GM23248 (cell line): ENCODE data around the gene BPIFB3. TPM values are rescaled to one million over a fixed set of nuclear protein-coding genes. Genes with fewer than 3 reads are reported as not detected.

Experiments used
- DNase-seq: peaks from one replicate; pipeline ENCODE4 v3.0.0-alpha.2; 2015
- H2AFZ ChIP-seq: fragments of 200-600 bp; sonication (generic); 2 replicates; pipeline ENCODE4 v1.6.1; 2016; ENCODE audit warnings: antibody characterized with exemption
- H3F3A ChIP-seq: fragments of 200-600 bp; sonication (generic); 2 replicates; pipeline ENCODE4 v1.6.1; 2016; ENCODE audit warnings: mild to moderate bottlenecking, antibody characterized with exemption, mixed run types; ENCODE audit not compliant: insufficient read depth
- H3K27ac ChIP-seq: fragments of 200-600 bp; sonication (generic); 2 replicates; pipeline ENCODE4 v1.5.1; 2016; ENCODE audit warnings: mild to moderate bottlenecking
- H3K27me3 ChIP-seq: fragments of 200-600 bp; sonication (generic); replicated peaks from 2 replicates; pipeline ENCODE4 v1.6.1; 2016; ENCODE audit warnings: mild to moderate bottlenecking; ENCODE audit not compliant: insufficient read depth
- H3K36me3 ChIP-seq: fragments of 200-600 bp; sonication (generic); 2 replicates; pipeline ENCODE4 v1.6.1; 2016; ENCODE audit warnings: low read depth, mild to moderate bottlenecking
- H3K4me1 ChIP-seq: fragments of 200-600 bp; sonication (generic); 2 replicates; pipeline ENCODE4 v1.6.1; 2016; ENCODE audit warnings: mild to moderate bottlenecking; ENCODE audit not compliant: insufficient read depth
- H3K4me2 ChIP-seq: fragments of 200-600 bp; sonication (generic); one replicate; pipeline ENCODE4 v1.6.1; 2016; ENCODE audit warnings: mild to moderate bottlenecking; ENCODE audit not compliant: unreplicated experiment
- H3K4me3 ChIP-seq: fragments of 200-600 bp; sonication (generic); 2 replicates; pipeline ENCODE4 v1.5.1; 2016; ENCODE audit warnings: mild to moderate bottlenecking
- H3K79me2 ChIP-seq: fragments of 200-600 bp; sonication (generic); 2 replicates; pipeline ENCODE4 v1.6.1; 2016; ENCODE audit warnings: mild to moderate bottlenecking; ENCODE audit not compliant: insufficient read depth
- H3K9ac ChIP-seq: fragments of 200-600 bp; sonication (generic); 2 replicates; pipeline ENCODE4 v1.6.1; 2016; ENCODE audit warnings: mild to moderate bottlenecking
- H3K9me2 ChIP-seq: fragments of 200-600 bp; sonication (generic); 2 replicates; pipeline ENCODE4 v1.6.1; 2016; ENCODE audit warnings: mixed run types, mild to moderate bottlenecking, moderate library complexity; ENCODE audit not compliant: insufficient read depth
- H3K9me3 ChIP-seq: fragments of 200-600 bp; sonication (generic); one replicate; pipeline ENCODE4 v1.6.1; 2017; ENCODE audit warnings: low read depth
- H4K20me1 ChIP-seq: fragments of 200-600 bp; sonication (generic); 2 replicates; pipeline ENCODE4 v1.6.0; 2016; ENCODE audit not compliant: insufficient read depth
- EZH2 ChIP-seq: fragments of 200-600 bp; sonication (generic); IDR thresholded peaks from 2 replicates; pipeline ENCODE4 v1.6.1; 2018; ENCODE audit warnings: antibody characterized with exemption, mild to moderate bottlenecking; ENCODE audit not compliant: insufficient read depth, poor library complexity, severe bottlenecking
- EZH2phosphoT487 ChIP-seq: fragments of 200-600 bp; sonication (generic); IDR thresholded peaks from 2 replicates; pipeline ENCODE4 v1.6.1; 2018; ENCODE audit warnings: antibody characterized with exemption, moderate library complexity, mild to moderate bottlenecking, low read depth; ENCODE audit not compliant: insufficient read depth
- WGBS, 2 experiments: methylation state at CpG; one replicate each; pipeline ENCODE4 v1.1.6; 2015 to 2017; ENCODE audit warnings: low lambda C conversion rate in 2 of 2, low coverage in 1 of 2; ENCODE audit errors: missing lambda C conversion rate in 2 of 2; 5-methylcytosine and 5-hydroxymethylcytosine counted together
- in situ Hi-C: fragments of 300-500 bp; cut with MboI; formaldehyde crosslinking; loops from 2 replicates; pipeline ENCODE4 v1.15.0; 2020
- polyA plus RNA-seq: library from polyadenylated mRNA; unstranded; fragments of >200 nt; fragmentation: Nextera tagmentation; extraction: Ambion mirVana; gene quantifications from 2 replicates; pipeline ENCODE4 v1.2.1, GENCODE V29; 2016
- total RNA-seq: library from RNA; depleted of rRNA; stranded (reverse); fragments of >200 nt; shearing (Covaris generic); gene quantifications from 2 replicates; pipeline ENCODE4 v1.2.3, GENCODE V29; 2014

BPIFB3 gene
- total and polyA plus RNA-seq, 2 experiments from 2014 or later = not detected

DNA sequence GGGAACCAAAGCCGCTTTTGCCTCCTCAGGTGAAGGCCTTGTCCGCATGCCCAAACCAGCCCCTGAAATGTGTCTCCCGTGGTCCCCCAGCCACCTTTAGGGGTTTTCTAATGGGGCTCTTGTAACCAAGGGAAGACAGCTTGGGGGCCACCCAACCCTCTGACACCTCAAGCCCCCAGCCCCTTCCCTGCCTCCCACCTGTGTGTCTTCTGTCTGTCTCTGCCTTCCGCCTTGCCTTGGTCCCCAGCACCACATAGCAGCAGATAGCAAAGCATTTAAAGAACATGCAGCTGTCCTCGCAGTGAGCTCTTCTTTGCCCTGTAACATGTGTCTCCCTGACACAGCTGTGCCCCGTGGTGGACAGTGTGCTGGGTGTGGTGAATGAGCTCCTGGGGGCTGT lies 9.6 kb downstream of the BPIFB3 start:
- no peaks in the 10 kb centered on the region for H3F3A ChIP-seq
- H2AFZ ChIP-seq = no peak overlapping the region
- in situ Hi-C loops = no loop called here
- peaks cover 19% of the 10 kb centered on the region for H3K27me3 ChIP-seq
- no peaks in the 10 kb centered on the region for H3K36me3 ChIP-seq
- no peak overlapping the region for H3K9ac ChIP-seq
- no peaks in the 10 kb centered on the region for H3K79me2 ChIP-seq
- no peak overlapping the region for H3K4me3 ChIP-seq
- H3K4me2 ChIP-seq = no peak overlapping the region
- TF ChIP-seq EZH2 = no peak
- TF ChIP-seq EZH2phosphoT487 = no peak
- H3K4me1 ChIP-seq = no peaks in the 10 kb centered on the region
- DNase-seq = no peak
- H4K20me1 ChIP-seq = no peaks in the 10 kb centered on the region
- 65 to 72% methylated on average over 6 of the region's 6 CpGs for WGBS, 2 experiments
- no peaks in the 10 kb centered on the region for H3K9me2 ChIP-seq
- no peak overlapping the region for H3K27ac ChIP-seq
- no peaks in the 10 kb centered on the region for H3K9me3 ChIP-seq

DNA sequence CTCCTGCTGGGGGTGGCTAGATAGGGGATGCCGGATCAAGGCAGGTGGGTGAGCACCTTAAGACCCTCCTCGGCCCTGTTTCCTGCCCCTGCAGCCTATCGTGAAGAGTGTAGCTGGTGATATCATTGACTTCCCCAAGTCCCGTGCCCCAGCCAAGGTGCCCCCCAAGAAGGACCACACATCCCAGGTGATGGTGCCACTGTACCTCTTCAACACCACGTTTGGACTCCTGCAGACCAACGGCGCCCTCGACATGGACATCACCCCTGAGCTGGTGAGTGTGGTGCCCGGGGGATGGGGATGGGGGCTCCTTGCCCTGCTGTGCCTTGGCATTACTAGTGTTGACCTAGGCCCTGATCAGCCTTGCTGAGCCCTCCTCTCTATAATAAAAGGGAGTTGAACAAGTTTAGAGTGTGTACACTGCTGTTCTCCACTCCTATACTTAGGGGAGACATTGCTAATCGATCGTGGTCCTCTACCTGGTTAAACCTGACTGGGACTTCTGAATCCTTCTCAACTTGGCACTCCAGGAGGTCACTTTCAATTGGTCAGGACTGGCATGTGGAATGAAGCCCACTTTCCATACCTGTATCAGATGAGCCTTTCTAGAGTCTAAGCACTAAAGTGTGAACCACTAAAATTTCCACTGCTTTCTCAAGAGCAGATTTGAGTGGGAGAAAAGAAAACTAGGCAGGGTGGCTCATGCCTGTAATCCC lies 11.0 kb downstream of the BPIFB3 start:
- no peak overlapping the region for H3K27ac ChIP-seq
- DNase-seq = no peak

DNA sequence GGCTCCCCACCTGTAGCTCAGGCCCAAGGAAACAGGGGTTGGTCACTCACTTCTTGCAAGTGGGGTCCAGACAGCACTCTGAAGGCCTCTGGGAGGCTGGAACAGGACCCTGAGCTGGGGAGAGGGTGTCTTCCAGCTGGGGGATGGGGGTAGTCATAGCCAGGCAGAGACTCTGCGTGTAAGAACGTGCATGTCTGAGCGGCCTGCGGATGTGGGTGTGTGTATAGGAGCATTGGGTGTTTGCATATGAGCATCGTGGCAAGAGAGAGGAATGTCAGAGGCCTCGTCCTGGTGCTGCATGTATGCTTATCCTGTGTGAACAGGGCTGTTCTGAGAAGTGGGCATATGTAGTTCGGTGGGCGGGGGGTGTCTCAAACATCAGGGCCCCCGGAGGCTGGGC lies 12.1 kb downstream of the BPIFB3 start:
- H3K79me2 ChIP-seq = no peaks in the 10 kb centered on the region
- H3K36me3 ChIP-seq = no peaks in the 10 kb centered on the region
- no peak overlapping the region for H3K9ac ChIP-seq
- DNase-seq = no peak
- H3F3A ChIP-seq = no peaks in the 10 kb centered on the region
- H4K20me1 ChIP-seq = no peaks in the 10 kb centered on the region
- 24 to 29% methylated on average over 9 of the region's 9 CpGs for WGBS, 2 experiments
- no peak for TF ChIP-seq EZH2
- no peak for TF ChIP-seq EZH2phosphoT487
- in situ Hi-C loops = no loop called here
- no peak overlapping the region for H2AFZ ChIP-seq
- peaks cover 37% of the 10 kb centered on the region for H3K27me3 ChIP-seq
- no peak overlapping the region for H3K4me3 ChIP-seq
- H3K9me3 ChIP-seq = no peaks in the 10 kb centered on the region
- no peak overlapping the region for H3K4me2 ChIP-seq
- H3K9me2 ChIP-seq = no peaks in the 10 kb centered on the region
- no peaks in the 10 kb centered on the region for H3K4me1 ChIP-seq
- H3K27ac ChIP-seq = no peak overlapping the region

More for the DNA sequence above, 11.0 kb downstream of the BPIFB3 start:
- no peak for TF ChIP-seq EZH2
- TF ChIP-seq EZH2phosphoT487 = no peak
- Histone ChIP-seq H2AFZ (no peak overlapping the region), H4K20me1 (no peaks in the 10 kb centered on the region), H3K4me1 (no peaks in the 10 kb centered on the region), H3F3A (no peaks in the 10 kb centered on the region), H3K27me3 (peaks cover 27% of the 10 kb centered on the region), H3K9ac (no peak overlapping the region), H3K4me2 (no peak overlapping the region), H3K4me3 (no peak overlapping the region), H3K36me3 (no peaks in the 10 kb centered on the region), H3K9me3 (no peaks in the 10 kb centered on the region), H3K79me2 (no peaks in the 10 kb centered on the region), H3K9me2 (no peaks in the 10 kb centered on the region)
- in situ Hi-C loops = no loop called here
- 53 to 62% methylated on average over 11 of the region's 11 CpGs for WGBS, 2 experiments

DNA sequence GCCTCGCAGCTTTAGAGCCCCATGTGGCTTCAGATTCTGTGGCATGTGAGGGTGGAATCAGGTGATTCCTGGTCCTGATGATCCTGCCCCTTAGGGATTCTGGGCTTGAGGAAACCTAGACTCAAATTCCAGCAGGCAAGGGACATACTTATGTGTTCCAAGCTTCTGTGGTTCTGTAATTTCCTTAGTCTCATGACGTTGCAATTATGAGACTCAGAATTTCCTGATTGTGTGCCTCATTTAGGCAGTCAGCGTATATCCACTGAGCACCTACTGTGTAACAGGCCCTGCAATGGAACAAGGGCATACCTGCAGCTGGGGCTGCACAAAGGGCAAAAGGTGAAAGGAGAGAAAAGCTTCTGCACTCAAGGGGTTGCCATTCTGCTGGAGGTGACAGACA lies 14.1 kb downstream of the BPIFB3 start:
- H3K4me3 ChIP-seq = no peak overlapping the region
- no peaks in the 10 kb centered on the region for H3F3A ChIP-seq
- WGBS, 2 experiments = 28 to 41% methylated on average over 3 of the region's 3 CpGs
- no peaks in the 10 kb centered on the region for H3K9me2 ChIP-seq
- H3K36me3 ChIP-seq = no peaks in the 10 kb centered on the region
- DNase-seq = no peak
- peaks cover 48% of the 10 kb centered on the region for H3K27me3 ChIP-seq
- no peak overlapping the region for H3K4me2 ChIP-seq
- H3K9ac ChIP-seq = no peak overlapping the region
- no peaks in the 10 kb centered on the region for H3K79me2 ChIP-seq
- no peaks in the 10 kb centered on the region for H4K20me1 ChIP-seq
- H3K27ac ChIP-seq = no peak overlapping the region
- H3K4me1 ChIP-seq = no peaks in the 10 kb centered on the region
- H2AFZ ChIP-seq = no peak overlapping the region
- H3K9me3 ChIP-seq = no peaks in the 10 kb centered on the region
- no peak for TF ChIP-seq EZH2phosphoT487
- no peak for TF ChIP-seq EZH2
- in situ Hi-C loops = no loop called here
